ENCODE data around the gene MED10. TPM values are rescaled to one million over a fixed set of nuclear protein-coding genes. Genes with fewer than 3 reads are reported as not detected.

Gene MED10
- total and polyA plus RNA-seq, 9 donors = 18.2 to 35.7 (median 23.4) TPM

DNA sequence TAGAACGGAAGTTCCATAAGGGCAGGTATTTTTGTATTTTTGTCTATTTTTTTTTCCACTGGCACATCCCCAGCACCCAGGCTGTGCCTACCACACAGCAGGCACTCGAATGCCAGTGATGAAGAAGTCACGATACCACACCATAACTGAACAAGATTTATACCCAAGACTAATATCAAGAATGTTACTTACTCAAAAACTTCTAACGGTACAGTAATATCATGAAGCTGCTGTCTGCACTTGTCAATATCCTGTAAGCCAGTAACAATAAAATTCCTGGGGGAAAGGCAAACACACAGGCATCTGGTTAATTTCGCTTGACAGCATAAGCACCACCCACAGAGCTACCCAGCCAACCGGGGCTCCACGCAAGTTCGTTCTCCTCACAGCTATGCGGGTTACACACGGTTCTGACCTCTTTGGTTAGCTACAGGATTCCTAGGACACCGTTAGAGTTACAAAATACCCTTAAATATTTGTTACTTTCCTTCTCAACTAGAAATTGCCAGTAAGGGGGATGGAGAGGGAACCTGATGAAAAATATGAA is 1.3 kb downstream of the MED10 start:
- peaks cover 5% of the 10 kb centered on the region for H3K4me1 ChIP-seq (ENCODE audit: insufficient read depth)
- H3K4me3 ChIP-seq = peak overlapping the region; percentile 68
- 72 to 83% (median 78%) methylated on average over 11 of the region's 11 CpGs for WGBS, 3 donors
- H3K27ac ChIP-seq = no peak overlapping the region
- no peaks in the 10 kb centered on the region for H3K36me3 ChIP-seq
- no peaks in the 10 kb centered on the region for H3K27me3 ChIP-seq
- intact Hi-C loops (cut with DNase I) = loop anchor here in 1 of 4 donors (10.0 kb wide), 1 partner anchor 338 kb away; the partner anchor contains the start of gene TENT4A
- H3K9me3 ChIP-seq = no peaks in the 10 kb centered on the region
- no peak for DNase-seq
- TF ChIP-seq, protein P1, sequence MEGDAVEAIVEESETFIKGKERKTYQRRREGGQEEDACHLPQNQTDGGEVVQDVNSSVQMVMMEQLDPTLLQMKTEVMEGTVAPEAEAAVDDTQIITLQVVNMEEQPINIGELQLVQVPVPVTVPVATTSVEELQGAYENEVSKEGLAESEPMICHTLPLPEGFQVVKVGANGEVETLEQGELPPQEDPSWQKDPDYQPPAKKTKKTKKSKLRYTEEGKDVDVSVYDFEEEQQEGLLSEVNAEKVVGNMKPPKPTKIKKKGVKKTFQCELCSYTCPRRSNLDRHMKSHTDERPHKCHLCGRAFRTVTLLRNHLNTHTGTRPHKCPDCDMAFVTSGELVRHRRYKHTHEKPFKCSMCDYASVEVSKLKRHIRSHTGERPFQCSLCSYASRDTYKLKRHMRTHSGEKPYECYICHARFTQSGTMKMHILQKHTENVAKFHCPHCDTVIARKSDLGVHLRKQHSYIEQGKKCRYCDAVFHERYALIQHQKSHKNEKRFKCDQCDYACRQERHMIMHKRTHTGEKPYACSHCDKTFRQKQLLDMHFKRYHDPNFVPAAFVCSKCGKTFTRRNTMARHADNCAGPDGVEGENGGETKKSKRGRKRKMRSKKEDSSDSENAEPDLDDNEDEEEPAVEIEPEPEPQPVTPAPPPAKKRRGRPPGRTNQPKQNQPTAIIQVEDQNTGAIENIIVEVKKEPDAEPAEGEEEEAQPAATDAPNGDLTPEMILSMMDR (IDR thresholded peaks at IDR 0.05) = no peak
- TF ChIP-seq EP300 (IDR thresholded peaks at IDR 0.05) (no peak), POLR2A (IDR thresholded peaks at IDR 0.05) (no peak)

DNA sequence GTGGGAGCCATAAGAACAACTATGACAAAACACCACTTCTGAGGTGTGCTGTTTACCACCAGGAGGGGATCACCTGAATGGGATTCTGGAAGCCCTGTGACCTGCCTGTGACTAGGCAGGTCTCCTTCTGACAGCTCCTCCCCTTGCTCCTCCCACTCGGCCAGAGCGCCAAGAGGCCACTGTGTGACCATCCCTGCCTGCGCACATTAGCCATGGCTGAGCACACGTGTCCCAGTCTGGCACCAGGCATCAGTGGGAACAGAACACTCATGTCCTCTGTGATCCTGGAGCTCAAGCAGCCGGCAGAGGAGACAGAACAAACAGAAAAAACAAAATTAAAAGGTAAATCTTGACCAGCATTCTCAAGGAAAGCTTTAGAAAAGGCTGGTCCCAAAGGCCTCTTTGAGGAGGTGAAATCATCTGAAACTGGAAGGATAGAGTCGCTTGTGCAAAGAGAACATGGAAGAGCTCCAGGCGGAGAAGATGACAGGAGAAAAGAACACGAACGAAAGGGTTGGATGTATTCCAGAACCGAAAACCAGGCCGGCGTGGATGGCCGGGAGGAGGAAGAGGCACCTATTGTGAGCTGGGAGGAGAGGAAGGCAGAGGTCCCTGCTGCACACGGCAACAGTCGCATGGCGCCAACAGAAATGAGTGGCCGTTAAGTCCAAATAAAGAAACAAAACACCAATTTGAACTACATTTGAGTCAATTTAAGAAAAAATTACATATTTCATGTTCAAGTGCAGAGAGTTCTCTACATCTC is 5.1 kb downstream of the MED10 start:
- no peaks in the 10 kb centered on the region for H3K36me3 ChIP-seq
- intact Hi-C loops (cut with DNase I) = loop anchor here in 1 of 4 donors (10.0 kb wide), 1 partner anchor 342 kb away; the partner anchor contains the start of gene TENT4A
- WGBS, 3 donors = 90 to 93% (median 91%) methylated on average over 17 of the region's 17 CpGs

DNA sequence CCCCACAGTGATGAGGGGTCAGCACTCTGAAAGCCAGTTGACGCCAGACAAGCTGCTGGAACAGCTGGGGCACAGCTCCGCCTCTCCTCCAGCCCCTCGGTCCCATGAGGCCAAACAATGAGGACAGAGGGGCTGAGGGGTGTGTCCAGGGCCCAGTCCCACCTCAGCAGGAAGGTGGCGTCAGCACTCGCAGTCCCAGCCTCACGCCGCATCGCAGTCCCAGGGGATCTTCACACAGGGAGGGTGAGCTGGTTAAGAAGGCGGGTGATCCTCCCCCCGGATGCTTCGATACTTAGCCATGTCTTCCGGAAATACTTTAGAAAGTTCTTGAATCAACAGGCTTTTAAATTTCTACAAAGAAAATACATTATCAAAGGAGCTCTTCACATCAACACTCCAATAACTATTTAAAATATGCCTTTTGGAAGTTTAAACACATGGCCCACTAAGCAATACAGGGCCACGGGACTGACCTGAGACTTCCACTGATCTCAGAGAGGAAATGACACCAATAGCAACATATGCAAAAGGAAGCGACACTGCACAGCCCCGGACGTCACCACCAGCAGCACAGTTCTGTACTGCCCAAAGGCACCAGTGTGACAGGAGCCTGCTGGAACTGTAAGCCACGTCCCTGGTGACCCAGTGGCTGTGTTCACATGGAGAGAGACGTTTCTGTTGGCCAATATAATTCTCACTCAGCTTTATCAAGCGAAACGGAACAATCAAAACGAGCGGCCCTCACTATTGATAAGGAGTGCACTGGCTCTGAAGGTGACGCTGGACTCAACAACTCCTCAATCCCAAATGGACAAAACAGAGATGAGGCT is 5.9 kb downstream of the MED10 start:
- H3K27me3 ChIP-seq = no peaks in the 10 kb centered on the region
- intact Hi-C loops (cut with DNase I) = loop anchor here in 1 of 4 donors (10.0 kb wide), 1 partner anchor 342 kb away; the partner anchor contains the start of gene TENT4A
- H3K9me3 ChIP-seq = no peaks in the 10 kb centered on the region
- peaks cover 2% of the 10 kb centered on the region for H3K4me1 ChIP-seq (ENCODE audit: insufficient read depth)
- H3K27ac ChIP-seq = no peak overlapping the region
- DNase-seq = no peak
- 88 to 91% (median 90%) methylated on average over 23 of the region's 23 CpGs for WGBS, 3 donors
- H3K36me3 ChIP-seq = no peaks in the 10 kb centered on the region
- TF ChIP-seq, protein P1 (IDR thresholded peaks at IDR 0.05) = no peak
- TF ChIP-seq EP300 (IDR thresholded peaks at IDR 0.05) (no peak), POLR2A (IDR thresholded peaks at IDR 0.05) (no peak)
- H3K4me3 ChIP-seq = no peak overlapping the region

More for the DNA sequence above, 5.1 kb downstream of the MED10 start:
- Histone ChIP-seq H3K27me3 (no peaks in the 10 kb centered on the region), H3K27ac (no peak overlapping the region), H3K4me3 (no peak overlapping the region), H3K9me3 (no peaks in the 10 kb centered on the region), H3K4me1 (ENCODE audit: insufficient read depth) (peaks cover 2% of the 10 kb centered on the region)
- no peak for DNase-seq
- no peak for TF ChIP-seq POLR2A (IDR thresholded peaks at IDR 0.05)
- no peak for TF ChIP-seq EP300 (IDR thresholded peaks at IDR 0.05)
- TF ChIP-seq, protein P1 (IDR thresholded peaks at IDR 0.05) = no peak

DNA sequence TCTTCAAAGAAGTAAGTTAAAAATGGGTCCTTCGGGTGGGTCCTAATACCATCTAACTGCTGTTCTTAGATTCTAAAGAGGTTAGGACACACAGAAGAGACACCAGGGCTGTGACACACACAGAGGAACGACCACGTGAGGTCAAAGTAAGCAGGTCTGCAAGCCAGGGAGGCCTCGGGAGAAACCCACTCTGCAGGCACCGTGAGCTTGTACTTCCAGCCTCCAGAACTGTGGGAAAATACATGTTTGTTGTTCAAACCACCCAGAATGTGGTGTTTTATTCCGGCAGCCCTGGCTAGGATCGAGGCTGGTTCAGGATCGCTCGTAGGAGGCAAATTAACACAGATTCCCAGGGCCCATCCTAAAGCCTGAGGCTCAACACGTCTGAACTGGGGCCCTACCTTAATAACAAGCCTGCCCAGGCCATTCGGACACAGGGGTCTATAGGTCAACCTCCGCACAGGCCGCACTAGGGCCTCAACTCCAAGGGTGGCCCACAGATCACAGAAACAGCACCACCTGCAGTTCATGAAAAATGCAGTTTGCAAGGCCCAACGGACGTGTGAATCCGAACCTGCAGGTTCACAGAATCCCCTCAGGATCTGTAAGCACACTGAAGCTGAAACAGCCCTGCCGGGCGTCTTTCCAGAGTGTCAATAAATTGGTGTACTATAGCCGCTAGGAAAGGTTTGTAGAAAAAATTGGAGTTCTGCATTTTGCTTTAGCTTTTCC is 7.1 kb downstream of the MED10 start:
- 93 to 94% (median 94%) methylated on average over 19 of the region's 19 CpGs for WGBS, 3 donors
- no peaks in the 10 kb centered on the region for H3K4me1 ChIP-seq (ENCODE audit: insufficient read depth)
- H3K9me3 ChIP-seq = no peaks in the 10 kb centered on the region
- DNase-seq = no peak
- no peaks in the 10 kb centered on the region for H3K27me3 ChIP-seq
- no peak overlapping the region for H3K4me3 ChIP-seq
- intact Hi-C loops (cut with DNase I) = loop anchor here in 1 of 4 donors (10.0 kb wide), 1 partner anchor 344 kb away; the partner anchor contains the start of gene TENT4A
- H3K36me3 ChIP-seq = no peaks in the 10 kb centered on the region
- TF ChIP-seq POLR2A (IDR thresholded peaks at IDR 0.05) (no peak), EP300 (IDR thresholded peaks at IDR 0.05) (no peak)
- TF ChIP-seq, protein P1 (IDR thresholded peaks at IDR 0.05) = no peak
- H3K27ac ChIP-seq = no peak overlapping the region
